ENCODE data around the gene IGF2. TPM values are rescaled to one million over a fixed set of nuclear protein-coding genes. Genes with fewer than 3 reads are reported as not detected.

The IGF2 gene
- total and polyA plus RNA-seq, 10 of the 15 experiments (the other 5 are each of a cell fraction or from before 2014, with no cell fraction given): 0.41 TPM; not detected in 9

GRCh38 chr11:2135648-2136201, 3.5 kb downstream of the IGF2 start:
- intact Hi-C loops (cut with micrococcal nuclease; ENCODE audit: unreplicated experiment): no loop called here
- no peak overlapping the region for H3K4me3 ChIP-seq
- no peaks in the 10 kb centered on the region for H3K79me2 ChIP-seq (ENCODE audit: control insufficient read depth, insufficient read depth, low read length)
- peaks cover 3 to 5% of the 10 kb centered on the region in 2 experiments; a peak in 3 of 4 replicates for H3K27me3 ChIP-seq (replicated peaks in 1 of 2; ENCODE audit: control insufficient read depth in 2 of 2, insufficient read depth in 2 of 2, low read length in 1 of 2)
- DNase-seq (ENCODE audit: low read depth, low spot score) (no peak), ATAC-seq (no peak), FAIRE-seq (no peak)
- H2AFZ ChIP-seq (ENCODE audit: control insufficient read depth, low read depth, low read length): no peak overlapping the region
- H3K9me3 ChIP-seq (replicated peaks; ENCODE audit: control insufficient read depth, insufficient read depth, low read length): no peaks in the 10 kb centered on the region
- H3K4me1 ChIP-seq (ENCODE audit: control insufficient read depth, insufficient read depth, low read length): no peaks in the 10 kb centered on the region
- no TSS peak for BruUV-seq (replicated peaks)
- ChIA-PET POLR2A (no interaction called here), CTCF (interaction anchor here (0.7 kb wide), 1 partner anchor 16 kb away, joined by 3 read pairs; no protein-coding TSS in a partner anchor), RAD21 (ENCODE audit: unreplicated experiment) (no interaction called here), SMC1A (ENCODE audit: uncharacterized antibody, unreplicated experiment) (interaction anchor here (1.0 kb wide), 1 partner anchor 16 kb away, joined by 3 read pairs; no protein-coding TSS in a partner anchor)
- no peak overlapping the region for H3K4me2 ChIP-seq (ENCODE audit: control insufficient read depth, insufficient read depth)
- no peaks in the 10 kb centered on the region for H3K36me3 ChIP-seq (ENCODE audit: control insufficient read depth in 2 of 2, insufficient read depth in 2 of 2, low read length in 1 of 2)
- no peak overlapping the region for H3K27ac ChIP-seq (ENCODE audit: control insufficient read depth, insufficient read depth)
- in situ Hi-C loops (cut with MboI): no loop called here
- WGBS (ENCODE audit: insufficient coverage, insufficient replicate concordance, low lambda C conversion rate, missing lambda C conversion rate): 30% methylated on average over 11 of the region's 14 CpGs
- TF ChIP-seq EP300 (IDR thresholded peaks at IDR 0.05; ENCODE audit: borderline replicate concordance in 1 of 2, control insufficient read depth in 1 of 2, low read depth in 2 of 2, low read length in 2 of 2) (no peak), HDAC2 (IDR thresholded peaks at IDR 0.05) (no peak), SIN3A (IDR thresholded peaks at IDR 0.05; ENCODE audit: low read depth, low read length) (no peak), RELB (IDR thresholded peaks at IDR 0.05; ENCODE audit: low read depth) (no peak)
- H3K9ac ChIP-seq (ENCODE audit: control insufficient read depth, insufficient read depth, low read length): no peak overlapping the region
- no peaks in the 10 kb centered on the region for H4K20me1 ChIP-seq (ENCODE audit: control insufficient read depth, insufficient read depth)

- H3K4me2 ChIP-seq (ENCODE audit: control insufficient read depth, insufficient read depth): no peak overlapping the region
- no peak overlapping the region for H3K27ac ChIP-seq (ENCODE audit: control insufficient read depth, insufficient read depth)
- FAIRE-seq (no peak), ATAC-seq (no peak), DNase-seq (ENCODE audit: low read depth, low spot score) (no peak)
- H3K4me1 ChIP-seq (ENCODE audit: control insufficient read depth, insufficient read depth, low read length): no peaks in the 10 kb centered on the region
- no peaks in the 10 kb centered on the region for H4K20me1 ChIP-seq (ENCODE audit: control insufficient read depth, insufficient read depth)
- H3K9me3 ChIP-seq (replicated peaks; ENCODE audit: control insufficient read depth, insufficient read depth, low read length): no peaks in the 10 kb centered on the region
- WGBS (ENCODE audit: insufficient coverage, insufficient replicate concordance, low lambda C conversion rate, missing lambda C conversion rate): 53% methylated on average over 26 of the region's 26 CpGs
- intact Hi-C loops (cut with micrococcal nuclease; ENCODE audit: unreplicated experiment) (no loop called here), in situ Hi-C loops (cut with MboI) (no loop called here)
- no peak overlapping the region for H2AFZ ChIP-seq (ENCODE audit: control insufficient read depth, low read depth, low read length)
- H3K27me3 ChIP-seq (replicated peaks in 1 of 2; ENCODE audit: control insufficient read depth in 2 of 2, insufficient read depth in 2 of 2, low read length in 1 of 2): peaks cover 3 to 5% of the 10 kb centered on the region in 2 experiments; a peak in 3 of 4 replicates
- no peaks in the 10 kb centered on the region for H3K36me3 ChIP-seq (ENCODE audit: control insufficient read depth in 2 of 2, insufficient read depth in 2 of 2, low read length in 1 of 2)
- TF ChIP-seq SMC3 (IDR thresholded peaks at IDR 0.05; ENCODE audit: borderline replicate concordance, low read length): no peak
- TF ChIP-seq TAF1 (IDR thresholded peaks at IDR 0.05; ENCODE audit: borderline replicate concordance, low read depth, low read length): no peak
- RAD21 ChIA-PET (ENCODE audit: unreplicated experiment): no interaction called here
- no peaks in the 10 kb centered on the region for H3K79me2 ChIP-seq (ENCODE audit: control insufficient read depth, insufficient read depth, low read length)
- BruUV-seq (replicated peaks): no TSS peak
- H3K9ac ChIP-seq (ENCODE audit: control insufficient read depth, insufficient read depth, low read length): no peak overlapping the region
- CTCF ChIA-PET: interaction anchor here (0.7 kb wide), 1 partner anchor 17 kb away, joined by 3 read pairs; no protein-coding TSS in a partner anchor
- H3K4me3 ChIP-seq: no peak overlapping the region
- POLR2A ChIA-PET: no interaction called here
- SMC1A ChIA-PET (ENCODE audit: uncharacterized antibody, unreplicated experiment): no interaction called here
These were observed 4.1 kb downstream of the IGF2 start for GRCh38 chr11:2135018-2135569.

Data from GM12878 (cell line).